ENCODE measurements around the gene TTC28.
A peak's percentile ranks its signal among the peaks of the same experiment; 100 is the strongest.

Gene TTC28

DNA sequence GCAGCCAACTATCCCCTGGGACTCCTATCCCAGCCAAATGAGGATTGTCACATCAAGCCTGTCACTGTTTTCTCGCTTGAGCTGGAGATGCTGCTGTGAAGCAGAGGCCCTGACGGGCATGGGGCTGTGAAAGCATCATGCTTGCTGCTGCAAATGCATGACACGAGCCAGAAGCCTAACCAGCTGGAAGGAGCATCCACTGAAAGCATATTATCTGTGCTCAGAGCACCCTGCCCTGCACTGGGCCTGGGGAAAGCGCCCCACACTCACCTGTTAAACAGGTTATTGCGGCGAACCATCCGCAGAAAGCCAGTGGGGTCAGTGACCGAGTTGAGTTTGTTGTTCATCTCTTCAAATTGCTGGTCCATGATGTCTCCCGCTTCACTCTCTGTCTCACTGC is 649.7 kb downstream of the TTC28 start:
- Mint-ChIP-seq H3K4me3 (no peak overlapping the region), H3K36me3 (ENCODE audit: low read depth) (peaks cover 9% of the 10 kb centered on the region), H3K27ac (peak overlapping the region; percentile 42), H3K4me1 (peaks cover 85% of the 10 kb centered on the region), H3K9me3 (no peaks in the 10 kb centered on the region), H3K27me3 (ENCODE audit: low read depth, poor library complexity) (no peaks in the 10 kb centered on the region)
- no peak for DNase-seq
- no peak for TF ChIP-seq CTCF (IDR thresholded peaks at IDR 0.05)

DNA sequence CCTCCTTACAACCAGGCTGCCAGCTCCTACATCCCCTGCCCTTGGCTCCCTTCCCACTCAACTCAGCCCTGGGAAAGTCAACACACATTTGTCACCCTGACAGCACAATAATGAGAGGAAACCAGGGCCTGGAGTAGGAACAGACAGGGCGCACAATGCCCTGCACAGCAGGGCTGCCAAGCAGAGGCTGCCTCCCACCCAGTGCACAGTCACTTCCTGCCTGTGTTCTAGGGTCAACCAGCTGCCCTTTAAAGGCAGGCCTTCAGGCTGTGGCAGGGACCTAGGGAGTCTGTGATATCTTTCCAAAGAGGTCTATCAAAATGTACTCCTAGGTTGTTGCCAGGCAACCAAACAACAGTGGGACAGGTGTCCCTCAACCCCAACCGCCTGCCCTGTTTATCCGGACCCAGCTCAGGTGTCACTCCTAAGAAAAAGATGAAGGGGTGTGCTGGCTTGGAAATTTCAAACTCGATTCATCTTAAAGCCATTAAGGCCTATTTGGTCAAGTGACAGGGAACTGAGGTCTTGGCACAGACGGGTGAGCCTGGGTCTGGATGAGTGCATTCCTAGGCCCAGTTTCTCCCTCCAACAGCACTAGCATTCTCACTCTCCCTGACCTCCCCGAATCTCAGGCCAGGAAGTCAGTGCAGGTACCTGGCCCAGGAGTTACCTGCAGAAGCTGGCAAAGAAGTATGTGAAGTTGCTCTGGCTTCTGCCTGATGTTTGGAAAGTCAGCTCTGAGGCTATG is 650.3 kb downstream of the TTC28 start:
- H3K27me3 Mint-ChIP-seq (ENCODE audit: low read depth, poor library complexity) = peaks cover 3% of the 10 kb centered on the region
- H3K4me3 Mint-ChIP-seq = no peak overlapping the region
- H3K36me3 Mint-ChIP-seq (ENCODE audit: low read depth) = peaks cover 10% of the 10 kb centered on the region
- H3K9me3 Mint-ChIP-seq = no peaks in the 10 kb centered on the region
- no peak for TF ChIP-seq CTCF (IDR thresholded peaks at IDR 0.05)
- H3K4me1 Mint-ChIP-seq = peaks cover 81% of the 10 kb centered on the region
- DNase-seq = peak; percentile 49
- H3K27ac Mint-ChIP-seq = peak overlapping the region; percentile 42

- peak overlapping the region; percentile 20 for H3K27ac Mint-ChIP-seq
- peak; percentile 43 for DNase-seq
- peaks cover 5% of the 10 kb centered on the region for H3K27me3 Mint-ChIP-seq (ENCODE audit: low read depth, poor library complexity)
- H3K4me3 Mint-ChIP-seq = peak overlapping the region; percentile 38
- H3K36me3 Mint-ChIP-seq (ENCODE audit: low read depth) = peaks cover 15% of the 10 kb centered on the region
- peaks cover 74% of the 10 kb centered on the region for H3K4me1 Mint-ChIP-seq
- TF ChIP-seq CTCF (IDR thresholded peaks at IDR 0.05) = no peak
- H3K9me3 Mint-ChIP-seq = no peaks in the 10 kb centered on the region
Observed at GRCh38 chr22:28027453-28028448, 651.9 kb downstream of the TTC28 start.

DNA sequence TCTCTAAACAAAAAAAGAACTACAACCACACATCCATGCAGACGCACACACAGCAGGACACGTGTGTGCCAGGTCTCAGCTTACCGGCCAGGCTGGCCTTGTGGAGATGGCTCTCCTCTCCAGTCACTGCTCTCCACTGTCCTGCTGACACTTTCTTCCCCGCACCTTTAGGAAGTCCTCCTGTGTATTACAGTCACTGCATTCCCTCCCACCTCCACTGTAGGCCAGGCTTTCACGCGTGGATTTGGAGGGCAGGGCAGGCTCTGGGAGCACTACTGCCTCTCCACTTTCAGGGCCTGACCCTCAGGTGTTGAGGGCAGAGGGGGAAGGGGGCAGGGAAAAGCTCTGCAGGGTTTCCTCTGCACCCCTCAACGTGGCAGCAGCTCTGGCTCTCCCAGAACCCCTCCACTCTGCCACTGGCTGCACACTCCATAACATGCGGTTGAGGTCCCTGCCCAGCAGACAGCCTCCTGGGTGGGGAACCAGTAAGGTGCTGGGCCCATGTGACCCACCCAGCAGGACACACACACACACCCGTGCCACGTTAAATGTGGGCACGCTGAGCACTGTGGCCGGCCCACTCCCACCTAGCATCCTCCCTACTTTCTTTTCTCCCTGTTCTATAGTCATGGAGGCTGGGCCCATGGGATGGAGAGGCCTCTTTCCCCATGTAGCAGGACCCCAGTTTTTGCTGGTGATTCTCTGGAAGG is 653.6 kb downstream of the TTC28 start:
- H3K4me1 Mint-ChIP-seq = peaks cover 84% of the 10 kb centered on the region
- peaks cover 12% of the 10 kb centered on the region for H3K36me3 Mint-ChIP-seq (ENCODE audit: low read depth)

DNA sequence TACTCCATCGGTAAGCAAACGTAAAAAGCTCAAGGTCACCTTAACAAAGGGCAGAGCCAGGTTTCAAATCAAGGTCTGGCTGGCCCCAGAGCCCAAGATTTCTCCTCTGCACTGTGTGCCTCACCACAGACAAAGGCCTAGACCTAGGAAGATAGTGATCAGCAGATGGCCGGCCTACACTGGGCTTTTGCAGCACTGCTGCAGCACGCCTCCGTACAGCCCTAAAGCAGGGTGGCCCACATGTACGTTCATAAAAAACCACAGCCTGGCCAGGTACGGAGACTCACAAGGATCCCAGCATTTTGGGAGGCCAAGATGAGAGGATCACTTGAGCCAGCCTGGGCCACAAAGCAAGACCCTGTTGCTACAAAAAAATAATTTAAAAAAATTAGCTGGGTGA is 654.3 kb downstream of the TTC28 start:
- no peak for DNase-seq

More for the DNA sequence above, 653.6 kb downstream of the TTC28 start:
- no peak for TF ChIP-seq CTCF (IDR thresholded peaks at IDR 0.05)
- Mint-ChIP-seq H3K4me3 (no peak overlapping the region), H3K9me3 (no peaks in the 10 kb centered on the region), H3K27ac (no peak overlapping the region), H3K27me3 (ENCODE audit: low read depth, poor library complexity) (peaks cover 6% of the 10 kb centered on the region)
- no peak for DNase-seq

More for the DNA sequence above, 654.3 kb downstream of the TTC28 start:
- Mint-ChIP-seq H3K27me3 (ENCODE audit: low read depth, poor library complexity) (peaks cover 11% of the 10 kb centered on the region), H3K4me3 (no peak overlapping the region), H3K9me3 (no peaks in the 10 kb centered on the region), H3K4me1 (peaks cover 84% of the 10 kb centered on the region), H3K36me3 (ENCODE audit: low read depth) (peaks cover 5% of the 10 kb centered on the region), H3K27ac (no peak overlapping the region)
- no peak for TF ChIP-seq CTCF (IDR thresholded peaks at IDR 0.05)
